Retinal pigment epithelial cell (primary cell): Measurements from ENCODE around the gene MYLK4.
A peak's percentile ranks its signal among the peaks of the same experiment; 100 is the strongest.

ENCODE experiments used
- DNase-seq: peaks from one replicate; pipeline ENCODE4 v3.0.0-alpha.2; 2010; ENCODE audit warnings: low read depth
- H3K4me3 ChIP-seq: 2 replicates; pipeline ENCODE4 v1.5.1; 2011; ENCODE audit warnings: mild to moderate bottlenecking, low read length, control low read depth, moderate library complexity
- CTCF ChIP-seq: conservative IDR thresholded peaks from 2 replicates; pipeline ENCODE4 v1.5.1; 2011; ENCODE audit warnings: low read depth, low read length, control low read depth, inconsistent platforms

Gene MYLK4

DNA sequence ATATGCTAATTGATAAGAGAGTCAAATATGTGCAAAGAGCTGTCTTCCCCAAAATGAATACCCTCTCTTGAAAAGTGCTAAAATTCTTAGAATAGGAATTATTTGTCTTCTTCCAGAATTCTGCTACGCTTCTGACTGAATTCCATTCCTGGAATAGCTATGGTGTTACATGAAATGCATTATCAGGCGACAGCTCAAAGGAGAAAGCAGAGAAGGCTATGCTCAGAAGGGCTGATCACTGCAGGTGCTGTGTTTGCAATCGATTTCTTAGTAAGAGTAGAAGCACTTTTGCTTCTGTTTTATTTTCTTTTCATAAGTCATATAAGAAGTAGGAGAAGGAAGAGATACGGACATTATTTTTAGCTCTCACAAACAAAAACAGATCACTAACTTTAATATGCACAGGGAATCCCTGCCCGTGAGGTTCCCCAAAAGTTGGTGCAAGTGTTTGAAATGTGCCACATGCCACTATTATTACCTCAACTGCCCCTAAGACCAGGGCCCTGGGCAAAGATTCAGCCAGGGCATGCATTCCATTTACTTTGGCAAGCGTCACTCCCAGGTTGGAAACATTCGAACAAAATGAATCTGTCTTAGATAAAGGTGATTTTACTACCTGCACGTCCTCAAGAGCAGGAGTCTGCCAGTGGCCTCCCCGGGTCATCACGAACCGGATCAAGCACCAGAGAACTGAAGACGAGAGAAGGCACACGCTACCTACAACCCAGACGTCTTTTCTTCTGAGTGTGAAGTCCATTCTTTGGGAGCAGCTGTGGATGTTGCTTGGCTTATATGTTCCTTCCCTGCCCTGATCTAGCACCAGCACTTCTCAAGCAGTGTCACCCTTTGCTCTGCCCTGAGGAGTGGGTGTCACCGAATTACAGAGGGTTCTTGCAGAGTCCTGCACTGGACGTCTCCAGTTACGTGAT, 7.2 kb downstream of the MYLK4 start:
- TF ChIP-seq CTCF, result no peak
- DNase-seq, result no peak
- no peak overlapping the region for H3K4me3 ChIP-seq

- TF ChIP-seq CTCF, result no peak
- no peak for DNase-seq
- H3K4me3 ChIP-seq, result no peak overlapping the region
Measured at GRCh38 chr6:2741756-2742155, 9.0 kb downstream of the MYLK4 start.

GRCh38 chr6:2740581-2740980, 10.1 kb downstream of the MYLK4 start:
- no peak for TF ChIP-seq CTCF
- no peak overlapping the region for H3K4me3 ChIP-seq
- DNase-seq, result no peak

- peak; percentile 42 for DNase-seq
- no peak overlapping the region for H3K4me3 ChIP-seq
- TF ChIP-seq CTCF, result no peak
Measured at GRCh38 chr6:2739335-2739734, 11.4 kb downstream of the MYLK4 start.

DNA sequence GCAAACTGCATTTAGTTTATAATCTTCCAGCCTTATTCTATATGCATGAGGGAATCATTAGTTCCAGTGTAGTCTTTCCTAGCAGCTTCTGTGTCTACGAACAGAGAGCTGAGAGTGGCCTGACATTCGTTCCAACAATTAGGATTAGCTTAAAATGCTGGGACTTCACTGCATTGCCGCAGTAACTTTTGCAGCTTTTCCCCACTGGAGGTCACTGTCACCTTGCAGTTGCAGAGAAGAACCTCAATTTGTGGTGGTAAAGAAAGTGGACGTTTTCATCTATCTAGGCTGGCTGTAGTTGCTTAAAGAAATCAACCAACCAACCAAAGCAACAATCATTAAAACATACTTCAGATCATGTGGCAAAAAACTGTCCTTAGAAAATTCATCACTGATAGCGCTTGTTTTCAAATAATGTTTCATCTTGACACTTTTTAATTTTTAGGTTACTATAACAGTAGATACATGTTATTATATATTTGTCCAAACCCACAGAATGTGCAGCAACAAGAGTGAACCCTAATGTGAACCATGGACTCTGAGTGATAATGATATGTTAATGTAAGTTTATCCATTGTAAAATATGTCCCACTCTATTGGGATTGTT, 12.2 kb downstream of the MYLK4 start:
- TF ChIP-seq CTCF, result peak; percentile 82
- no peak overlapping the region for H3K4me3 ChIP-seq
- no peak for DNase-seq

DNA sequence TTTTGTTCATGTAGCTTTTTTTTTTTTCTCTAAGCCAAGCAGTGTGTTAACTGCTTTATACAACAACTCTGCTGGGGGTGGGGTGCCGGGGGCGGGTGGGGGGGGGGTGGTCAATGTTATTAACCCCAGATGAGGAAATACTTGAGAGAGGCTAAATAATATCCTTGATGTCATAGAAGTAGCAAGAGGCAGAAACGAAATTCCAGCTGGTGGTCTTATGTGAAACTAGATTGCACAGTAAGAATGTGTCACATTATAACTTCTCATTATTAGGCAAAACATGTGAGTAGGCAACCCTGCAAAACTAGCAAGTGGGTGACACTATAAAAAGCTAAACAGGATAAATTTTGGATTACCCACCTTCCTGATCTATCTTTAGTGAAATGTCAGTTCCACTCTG, 12.8 kb downstream of the MYLK4 start:
- no peak overlapping the region for H3K4me3 ChIP-seq
- TF ChIP-seq CTCF, result no peak
- DNase-seq, result no peak
